ENCODE results near the gene CKAP5. TPM values are rescaled to one million over a fixed set of nuclear protein-coding genes. Genes with fewer than 3 reads are reported as not detected.

Gene CKAP5
- polyA plus RNA-seq, 1 experiment = 84.0 TPM

- no peak for DNase-seq (ENCODE audit: low read depth)
- no peak overlapping the region for H3K4me3 ChIP-seq (ENCODE audit: low read depth, low read length)
- CTCF ChIA-PET = interaction anchor here (0.8 kb wide), 1 partner anchor 325 kb away, joined by 3 read pairs; no protein-coding TSS in a partner anchor
- TF ChIP-seq, protein P1, sequence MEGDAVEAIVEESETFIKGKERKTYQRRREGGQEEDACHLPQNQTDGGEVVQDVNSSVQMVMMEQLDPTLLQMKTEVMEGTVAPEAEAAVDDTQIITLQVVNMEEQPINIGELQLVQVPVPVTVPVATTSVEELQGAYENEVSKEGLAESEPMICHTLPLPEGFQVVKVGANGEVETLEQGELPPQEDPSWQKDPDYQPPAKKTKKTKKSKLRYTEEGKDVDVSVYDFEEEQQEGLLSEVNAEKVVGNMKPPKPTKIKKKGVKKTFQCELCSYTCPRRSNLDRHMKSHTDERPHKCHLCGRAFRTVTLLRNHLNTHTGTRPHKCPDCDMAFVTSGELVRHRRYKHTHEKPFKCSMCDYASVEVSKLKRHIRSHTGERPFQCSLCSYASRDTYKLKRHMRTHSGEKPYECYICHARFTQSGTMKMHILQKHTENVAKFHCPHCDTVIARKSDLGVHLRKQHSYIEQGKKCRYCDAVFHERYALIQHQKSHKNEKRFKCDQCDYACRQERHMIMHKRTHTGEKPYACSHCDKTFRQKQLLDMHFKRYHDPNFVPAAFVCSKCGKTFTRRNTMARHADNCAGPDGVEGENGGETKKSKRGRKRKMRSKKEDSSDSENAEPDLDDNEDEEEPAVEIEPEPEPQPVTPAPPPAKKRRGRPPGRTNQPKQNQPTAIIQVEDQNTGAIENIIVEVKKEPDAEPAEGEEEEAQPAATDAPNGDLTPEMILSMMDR (IDR thresholded peaks at IDR 0.05; ENCODE audit: insufficient read depth, low read depth, low read length) = no peak
- POLR2A ChIA-PET = interaction anchor here (0.5 to 0.6 kb wide), 2 partner anchors 87 to 88 kb away, joined by 3 to 5 read pairs; no protein-coding TSS in a partner anchor
- H3K36me3 ChIP-seq (ENCODE audit: control insufficient read depth, insufficient read depth, low read length) = no peaks in the 10 kb centered on the region
- H3K27me3 ChIP-seq (ENCODE audit: control insufficient read depth, insufficient read depth, low read length) = no peaks in the 10 kb centered on the region
Measured at GRCh38 chr11:46827995-46828394, 18.1 kb downstream of the CKAP5 start.

DNA sequence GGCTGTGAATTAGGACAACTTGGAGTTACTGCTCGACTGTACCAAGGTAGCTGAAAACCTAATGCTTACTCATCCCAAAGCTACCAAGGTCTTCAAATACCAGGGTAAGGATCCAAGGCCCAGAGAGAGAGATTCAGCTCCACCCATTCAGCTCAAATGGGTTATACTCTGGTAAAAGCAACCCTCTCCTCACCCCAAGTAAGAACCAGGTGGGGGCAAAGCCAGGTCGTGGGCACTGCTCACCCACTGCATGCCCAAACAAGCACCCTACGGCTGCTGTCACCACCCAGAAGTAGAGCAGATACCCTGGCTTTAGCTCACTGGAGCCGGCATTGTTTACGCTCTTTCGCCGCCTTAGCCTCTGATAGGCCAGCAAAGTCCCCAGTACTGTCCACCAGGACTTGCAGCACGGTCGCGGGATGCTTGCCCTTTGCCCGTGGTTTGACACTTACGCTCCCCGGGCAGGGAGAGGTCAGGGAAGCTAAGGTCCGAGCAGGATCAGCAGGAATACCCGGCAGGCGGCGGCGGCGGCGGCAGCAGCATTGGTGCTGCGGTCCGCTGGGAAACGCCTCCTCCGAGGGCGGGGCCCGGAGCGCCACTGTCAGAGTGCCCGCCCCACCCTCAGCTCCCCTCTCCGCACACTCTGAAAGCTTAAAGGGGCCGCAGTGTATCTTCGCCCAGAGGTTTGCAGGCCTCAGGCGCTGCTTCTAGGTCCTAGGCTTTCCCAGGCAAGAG, 19.6 kb downstream of the CKAP5 start:
- Histone ChIP-seq H3K4me3 (ENCODE audit: low read depth, low read length) (peak overlapping the region; percentile 74), H3K27me3 (ENCODE audit: control insufficient read depth, insufficient read depth, low read length) (no peaks in the 10 kb centered on the region; the same call in 1 of the 2 replicates), H3K36me3 (ENCODE audit: control insufficient read depth, insufficient read depth, low read length) (no peaks in the 10 kb centered on the region)
- TF ChIP-seq, protein P1 (IDR thresholded peaks at IDR 0.05; ENCODE audit: insufficient read depth, low read depth, low read length) = 0 out of 2 replicates have a peak, but pooled peaks have one; percentile 13
- no peak for DNase-seq (ENCODE audit: low read depth)
- POLR2A ChIA-PET = interaction anchor here (0.6 kb wide), 1 partner anchor 15 kb away, joined by 3 read pairs; no protein-coding TSS in a partner anchor
- CTCF ChIA-PET = interaction anchor here (0.7 to 1.5 kb wide), 5 partner anchors 8 to 327 kb away, joined by 3 to 6 read pairs (median 4); partner anchors contain the start of gene CKAP5

GRCh38 chr11:46808799-46809431, 37.2 kb downstream of the CKAP5 start:
- TF ChIP-seq, protein P1 (IDR thresholded peaks at IDR 0.05; ENCODE audit: insufficient read depth, low read depth, low read length) = 0 out of 2 replicates have a peak, but pooled peaks have one; percentile 17

GRCh38 chr11:46801694-46802470, 44.2 kb downstream of the CKAP5 start:
- H3K36me3 ChIP-seq (ENCODE audit: control insufficient read depth, insufficient read depth, low read length) = peaks cover 9% of the 10 kb centered on the region
- TF ChIP-seq, protein P1 (IDR thresholded peaks at IDR 0.05; ENCODE audit: insufficient read depth, low read depth, low read length) = no peak
- CTCF ChIA-PET = interaction anchor here (0.7 kb wide), 1 partner anchor 12 kb away, joined by 4 read pairs; no protein-coding TSS in a partner anchor
- POLR2A ChIA-PET = no interaction called here
- no peak for DNase-seq (ENCODE audit: low read depth)
- no peak overlapping the region for H3K4me3 ChIP-seq (ENCODE audit: low read depth, low read length)
- H3K27me3 ChIP-seq (ENCODE audit: control insufficient read depth, insufficient read depth, low read length) = no peaks in the 10 kb centered on the region

More at GRCh38 chr11:46808799-46809431, 37.2 kb downstream of the CKAP5 start:
- CTCF ChIA-PET = interaction anchor here (1.5 kb wide), 1 partner anchor 420 kb away, joined by 3 read pairs; no protein-coding TSS in a partner anchor
- H3K4me3 ChIP-seq (ENCODE audit: low read depth, low read length) = no peak overlapping the region
- no peaks in the 10 kb centered on the region; the same call in 1 of the 2 replicates for H3K36me3 ChIP-seq (ENCODE audit: control insufficient read depth, insufficient read depth, low read length)
- DNase-seq (ENCODE audit: low read depth) = no peak
- H3K27me3 ChIP-seq (ENCODE audit: control insufficient read depth, insufficient read depth, low read length) = no peaks in the 10 kb centered on the region
- POLR2A ChIA-PET = no interaction called here
